GM18505 (cell line): Measurements from ENCODE around the gene RBM19.
"Not testable (repeated sequence)": the region's sequence is repeated elsewhere in the genome, so short reads cannot be mapped to it uniquely, and the experiment has no call there.

Experiments
- ATAC-seq: cut with Tn5 transposase; IDR thresholded peaks from one replicate; pipeline ENCODE4 v1.9.1; 2021; ENCODE audit not compliant: unreplicated experiment
- POLR2A ChIP-seq: IDR thresholded peaks from 4 replicates; pipeline ENCODE4 v1.6.1; 2011; ENCODE audit warnings: borderline replicate concordance; ENCODE audit not compliant: insufficient read depth, insufficient read length; ENCODE audit errors: extremely low read depth

The RBM19 gene

GRCh38 chr12:113965951-113966797, at the start of gene RBM19:
Gene RBM19 (minus strand): TSS chr12:113966325. CDS start chr12:113966227, 98 bp downstream.
- peak; percentile 82 for TF ChIP-seq POLR2A
- ATAC-seq, result peak; percentile 96

- ATAC-seq, result no peak
- no peak for TF ChIP-seq POLR2A
These were observed 49.7 kb upstream of the RBM19 start for GRCh38 chr12:114015851-114016250.

GRCh38 chr12:114013575-114014345, 47.6 kb upstream of the RBM19 start:
- ATAC-seq, result no peak

GRCh38 chr12:114012744-114013431, 46.8 kb upstream of the RBM19 start:
- no peak for ATAC-seq
- no peak for TF ChIP-seq POLR2A

More at GRCh38 chr12:114013575-114014345, 47.6 kb upstream of the RBM19 start:
- no peak for TF ChIP-seq POLR2A

GRCh38 chr12:114011711-114012110, 45.6 kb upstream of the RBM19 start:
- TF ChIP-seq POLR2A, result no peak
- no peak for ATAC-seq

GRCh38 chr12:114006482-114007425, 40.6 kb upstream of the RBM19 start:
- no peak for ATAC-seq
- no peak for TF ChIP-seq POLR2A

- no peak for TF ChIP-seq POLR2A
- ATAC-seq, result no peak
These were observed 38.3 kb upstream of the RBM19 start for GRCh38 chr12:114004402-114004801.

- ATAC-seq, result no peak
- TF ChIP-seq POLR2A, result no peak
These were observed 37.2 kb upstream of the RBM19 start for GRCh38 chr12:114003286-114003685.

GRCh38 chr12:114001511-114002340, 35.6 kb upstream of the RBM19 start:
- ATAC-seq, result no peak
- no peak for TF ChIP-seq POLR2A

- no peak for ATAC-seq
- TF ChIP-seq POLR2A, result no peak
These were observed 34.7 kb upstream of the RBM19 start for GRCh38 chr12:114000861-114001260.

- not testable (repeated sequence) for ATAC-seq
These were observed 34.1 kb upstream of the RBM19 start for GRCh38 chr12:114000261-114000660.

GRCh38 chr12:113997365-113997764, 31.2 kb upstream of the RBM19 start:
- ATAC-seq, result no peak
- no peak for TF ChIP-seq POLR2A
